HG03342 (cell line): ENCODE data around the gene TMEM11.

ENCODE experiments used
- ATAC-seq: cut with Tn5 transposase; IDR thresholded peaks from one replicate; pipeline ENCODE4 v1.9.1; 2021; ENCODE audit warnings: mild to moderate bottlenecking, moderate library complexity; ENCODE audit not compliant: unreplicated experiment

TMEM11 gene

DNA sequence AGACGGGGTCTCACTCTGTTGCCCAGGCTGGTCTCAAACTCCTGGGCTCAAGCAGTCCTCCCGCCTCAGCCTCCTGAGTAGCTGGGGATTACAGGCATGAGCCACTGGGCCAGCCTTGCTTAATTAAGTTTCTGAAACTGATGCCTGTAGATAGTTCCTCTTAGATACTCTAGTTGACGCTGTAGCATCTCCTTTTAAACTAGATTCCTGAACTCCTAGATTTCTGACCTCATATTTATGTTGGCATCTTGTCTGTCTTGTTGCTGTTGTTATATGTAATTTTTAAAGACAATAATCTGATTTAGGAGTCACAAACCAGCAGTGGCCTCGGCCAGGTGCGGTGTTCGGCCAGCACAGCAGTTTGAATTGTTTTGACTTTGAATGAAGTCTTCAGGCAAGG is 49.7 kb downstream of the TMEM11 start:
- ATAC-seq, result no peak

DNA sequence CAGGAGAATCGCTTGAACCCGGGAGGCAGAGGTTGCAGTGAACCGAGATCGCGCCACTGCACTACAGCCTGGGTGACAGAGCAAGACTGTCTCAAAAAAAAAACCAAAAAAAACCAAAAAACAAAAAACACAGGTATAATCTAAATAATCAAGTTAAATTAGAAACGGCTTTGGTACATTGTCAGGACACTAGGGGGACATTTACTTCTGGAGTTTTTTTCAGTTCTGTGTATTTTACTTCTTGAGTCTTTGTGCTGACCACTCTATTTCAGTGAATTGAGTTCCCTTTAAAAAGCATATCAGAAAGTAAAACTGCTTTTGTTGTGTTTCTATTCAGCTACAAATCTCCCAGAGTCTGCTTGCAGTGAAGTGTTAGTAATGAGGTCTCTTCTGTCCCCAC is 50.9 kb downstream of the TMEM11 start:
- no peak for ATAC-seq

DNA sequence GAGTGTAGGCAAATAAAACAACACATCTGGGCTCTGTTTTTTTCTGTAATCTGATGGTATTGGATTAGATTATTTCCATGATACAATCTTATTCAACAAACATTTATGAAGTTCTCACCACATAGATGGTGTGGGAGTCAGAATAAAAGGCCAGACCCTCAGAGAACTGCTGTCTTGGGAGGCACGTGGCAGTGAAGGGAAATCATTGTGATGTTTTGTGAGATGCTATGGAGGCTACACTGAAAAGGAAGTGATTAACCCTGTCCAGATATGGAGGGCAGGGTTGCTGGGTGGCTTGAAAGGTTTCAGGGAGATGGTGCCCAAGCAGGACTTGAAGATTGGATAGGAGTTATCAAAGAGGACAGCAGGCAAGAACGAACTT is 51.6 kb downstream of the TMEM11 start:
- no peak for ATAC-seq

DNA sequence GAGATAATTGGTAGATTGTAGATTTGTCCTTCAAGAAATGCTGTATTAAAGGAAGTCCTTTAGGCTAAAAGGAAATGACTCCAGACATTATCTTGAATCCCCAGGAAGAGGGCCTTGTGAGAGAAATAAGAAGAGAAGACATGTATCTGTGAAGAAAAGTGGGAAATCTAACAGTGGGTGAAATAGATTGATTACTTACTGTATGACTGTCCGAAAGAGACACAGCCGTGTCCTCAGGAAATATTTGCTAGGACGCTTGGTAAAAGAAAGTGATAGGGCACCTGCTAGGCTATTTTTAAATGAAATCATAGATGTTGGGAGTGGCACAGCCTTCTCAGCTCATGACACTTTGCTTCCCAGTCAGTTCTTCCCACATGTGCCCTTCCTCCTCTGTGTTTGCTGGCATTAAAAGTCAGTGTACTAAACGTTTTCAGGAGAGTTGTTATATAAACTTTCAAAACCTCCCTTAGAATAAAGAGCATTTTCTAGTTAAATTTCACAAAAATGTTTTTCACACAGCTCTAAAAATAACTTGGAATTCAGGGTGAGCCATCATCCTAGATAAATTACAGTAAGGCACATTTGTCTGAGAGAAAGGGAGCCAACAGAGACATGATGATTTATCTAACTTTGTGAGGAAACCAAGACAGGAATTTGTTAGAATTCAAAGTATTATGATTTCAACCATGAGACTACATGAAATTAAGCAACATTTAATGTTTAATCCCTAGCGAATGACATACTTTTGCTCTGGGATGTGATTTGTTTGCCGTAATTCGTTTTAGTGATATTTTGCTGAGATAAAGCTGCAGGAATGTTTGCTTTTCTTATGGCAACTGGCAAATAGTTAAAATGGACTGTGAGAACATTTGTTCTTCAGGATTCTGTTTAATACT is 52.2 kb downstream of the TMEM11 start:
- ATAC-seq, result no peak

DNA sequence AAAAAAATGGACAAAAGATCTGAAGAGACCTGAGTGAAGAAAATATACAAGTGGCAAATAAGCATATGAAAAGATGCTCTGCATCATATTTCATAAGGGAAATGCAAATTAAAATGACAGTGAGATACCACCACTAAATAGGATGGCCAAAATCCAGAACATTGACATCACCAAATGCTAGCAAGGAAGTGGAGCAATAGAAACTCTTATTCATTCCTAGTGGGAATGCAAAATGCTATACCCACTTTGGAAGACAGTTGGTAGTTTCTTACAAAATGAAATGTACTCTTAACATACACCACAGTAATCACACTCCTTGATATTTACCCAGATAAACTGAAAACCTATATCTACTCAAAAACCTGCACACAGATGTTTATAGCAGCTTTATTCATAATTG is 53.6 kb downstream of the TMEM11 start:
- no peak for ATAC-seq

DNA sequence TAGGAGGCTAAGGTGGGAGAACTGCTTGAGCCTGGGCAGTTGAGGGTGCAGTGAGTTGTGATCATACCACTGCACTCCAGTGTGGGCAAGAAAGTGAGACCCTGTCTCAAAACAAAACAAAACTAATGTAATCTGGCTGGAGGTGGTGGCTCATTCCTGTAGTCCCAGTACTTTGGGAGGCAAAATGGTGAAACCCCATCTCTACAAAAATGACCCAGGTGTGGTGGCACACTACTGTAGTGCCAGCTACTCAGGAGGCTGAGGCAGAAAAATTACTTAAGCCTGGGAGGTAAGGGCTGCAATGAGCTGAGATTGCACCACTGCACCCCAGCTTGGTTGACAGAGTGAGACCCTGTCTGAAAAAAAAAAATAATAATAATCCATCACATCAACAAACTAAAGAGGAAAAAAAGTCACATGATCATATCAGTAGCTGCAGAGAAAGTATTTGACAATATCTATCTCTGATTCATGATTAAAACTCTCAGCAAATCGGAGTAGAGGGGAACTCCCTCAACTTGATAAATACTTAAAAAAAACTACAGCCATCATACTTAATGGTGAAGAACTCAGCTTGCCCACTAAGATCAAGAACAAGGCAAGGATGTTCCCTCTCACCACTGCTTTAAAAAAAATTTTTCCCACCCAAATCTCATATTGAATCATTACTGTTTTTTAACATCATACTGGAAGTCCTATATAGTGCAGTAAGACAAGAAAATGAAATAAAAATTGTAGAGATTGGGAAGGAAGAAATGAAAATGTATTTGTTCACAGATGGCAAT is 56.2 kb downstream of the TMEM11 start:
- ATAC-seq, result no peak

DNA sequence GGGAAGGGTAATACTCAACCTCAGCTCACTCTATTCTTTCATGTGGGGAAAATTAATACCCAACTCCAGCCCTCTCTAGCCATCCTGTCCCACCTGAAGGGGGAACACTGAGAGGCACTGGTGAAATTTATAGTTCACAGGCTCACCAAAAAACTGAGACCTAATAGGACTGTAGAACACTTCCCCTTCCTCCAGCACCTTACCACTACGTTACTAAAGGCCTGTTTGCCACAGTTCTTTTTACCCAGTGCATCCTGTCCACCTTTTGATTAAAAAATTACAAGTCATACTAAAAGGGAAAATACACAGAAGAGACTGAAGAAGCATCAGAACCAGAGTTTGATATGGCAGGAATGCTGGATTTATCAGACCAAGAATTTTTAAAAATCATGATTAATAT is 61.2 kb downstream of the TMEM11 start:
- no peak for ATAC-seq

DNA sequence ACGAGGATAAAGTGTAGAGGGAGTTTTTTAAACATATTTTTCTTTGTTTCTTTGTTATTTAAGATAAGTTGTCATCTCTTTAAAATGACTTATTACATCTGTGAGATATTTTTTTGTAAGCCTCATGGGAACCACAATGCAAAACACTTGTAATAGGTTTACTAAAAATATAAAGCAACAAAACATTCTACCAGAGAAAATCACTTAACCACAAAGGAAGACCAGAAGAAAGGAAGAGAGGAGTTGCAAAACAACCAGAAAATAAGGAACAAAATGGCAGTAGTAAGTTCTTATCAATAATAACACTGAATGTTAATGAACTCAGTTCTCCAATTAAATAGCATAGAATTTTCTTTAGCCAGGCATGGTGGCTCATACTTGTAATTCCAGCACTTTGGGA is 64.3 kb downstream of the TMEM11 start:
- no peak for ATAC-seq
